Sciatic nerve (tissue), 2 donors: ENCODE measurements around the gene KCNJ16. TPM values are rescaled to one million over a fixed set of nuclear protein-coding genes. Genes with fewer than 3 reads are reported as not detected.
A peak's percentile ranks its signal among the peaks of the same experiment; 100 is the strongest.

Source experiments
- ATAC-seq: fragments of 200-7000 bp; cut with Tn5 transposase; one replicate; pipeline ENCODE4 v1.9.1; 2020; ENCODE audit warnings: mild to moderate bottlenecking, moderate library complexity
- DNase-seq: peaks from one replicate; pipeline ENCODE4 v3.0.0-alpha.2; 2020; ENCODE audit warnings: low spot score
- intact Hi-C: fragments of 100-400 bp; cut with DNase I; formaldehyde crosslinking; loops from one replicate; pipeline ENCODE4 v1.14.2; 2022
- total RNA-seq: library from RNA; stranded (reverse); fragmentation: NEBNext Ultra II Directional; extraction: Animal tissue kit (Norgen Biotek cat#: 25700); gene quantifications from one replicate; pipeline ENCODE4 v1.2.1, GENCODE V29; 2021
- donor health status: DM: no; HTN: no; CAD: no.
- donor health status: DM: no; HTN: no; CAD: no.

Gene KCNJ16
- total RNA-seq, 1 donor from 2014 or later = 10.3 TPM

- intact Hi-C loops = no loop called here
- ATAC-seq (no peak), DNase-seq (no peak)
These were observed 15.4 kb upstream of the KCNJ16 start for GRCh38 chr17:70059649-70060048.

GRCh38 chr17:70060415-70060814 is 14.6 kb upstream of the KCNJ16 start:
- intact Hi-C loops = no loop called here
- peak; percentile 17 for ATAC-seq
- no peak for DNase-seq

GRCh38 chr17:70067134-70067533 is 7.9 kb upstream of the KCNJ16 start:
- intact Hi-C loops = no loop called here

GRCh38 chr17:70070305-70071027 is 4.6 kb upstream of the KCNJ16 start:
- DNase-seq (no peak), ATAC-seq (peak; percentile 37)
- intact Hi-C loops = no loop called here

More at GRCh38 chr17:70067134-70067533, 7.9 kb upstream of the KCNJ16 start:
- ATAC-seq = no peak
- DNase-seq = no peak

DNA sequence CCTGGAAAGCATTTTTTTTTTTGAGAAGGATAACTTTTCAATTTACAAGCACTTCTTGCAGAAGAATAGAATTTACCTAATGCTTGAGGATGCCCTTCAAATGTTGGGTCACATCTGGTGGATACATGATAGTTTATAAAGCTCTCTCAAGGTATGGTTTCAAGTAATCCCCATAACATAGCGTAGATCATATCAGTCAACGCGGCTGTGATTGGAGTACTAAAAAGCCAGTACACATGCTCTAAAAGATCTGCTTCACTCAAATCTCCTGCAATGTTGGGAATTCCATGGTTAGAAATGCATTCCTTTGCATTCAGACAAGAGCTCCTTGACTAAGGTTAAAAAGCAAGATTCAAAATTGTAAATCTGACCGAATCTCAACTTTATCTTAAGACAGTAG is 3.9 kb upstream of the KCNJ16 start:
- ATAC-seq = no peak
- intact Hi-C loops = no loop called here
- DNase-seq = no peak

DNA sequence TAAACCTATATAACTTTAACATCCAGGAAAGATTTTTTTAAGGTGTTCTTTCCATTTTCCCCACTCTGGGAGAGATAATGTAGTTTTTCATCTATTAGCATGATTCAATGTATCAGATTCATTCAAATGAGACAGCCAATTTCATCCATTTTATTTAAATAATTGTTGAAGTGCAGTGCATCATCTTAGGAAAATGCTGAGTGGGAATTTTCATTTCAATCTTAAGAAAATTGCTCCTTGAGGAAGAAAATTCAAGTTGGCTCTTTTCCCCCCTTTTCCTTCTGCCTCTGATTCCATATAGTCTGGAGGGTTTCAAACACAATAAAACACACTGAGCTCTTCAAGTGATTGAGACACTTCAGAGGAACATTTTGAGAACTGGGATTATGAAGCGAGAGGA is 3.4 kb upstream of the KCNJ16 start:
- DNase-seq (no peak), ATAC-seq (no peak)
- intact Hi-C loops = no loop called here

GRCh38 chr17:70072546-70073309 is 2.3 kb upstream of the KCNJ16 start:
- intact Hi-C loops = no loop called here
- no peak for DNase-seq
- ATAC-seq = no peak

DNA sequence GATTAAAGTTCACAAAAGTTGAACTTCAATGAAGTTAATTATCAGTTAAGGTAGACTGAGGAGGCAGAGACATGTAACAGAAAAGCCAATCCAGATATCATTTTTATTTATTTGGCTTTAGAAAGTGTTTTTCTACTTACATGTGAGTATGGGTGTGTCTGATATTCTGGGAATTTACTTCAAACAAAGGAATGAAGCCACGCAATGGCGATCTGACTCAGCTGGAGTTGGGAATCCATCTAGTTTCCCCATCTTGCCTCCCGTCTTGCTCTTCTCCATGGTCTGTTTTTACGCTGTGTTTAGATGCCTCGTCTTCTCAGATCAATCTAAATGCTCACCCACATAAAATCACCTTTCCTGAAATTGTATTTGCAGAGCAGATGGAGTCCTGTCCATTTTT is 1.7 kb upstream of the KCNJ16 start:
- ATAC-seq (peak; percentile 46), DNase-seq (no peak)
- intact Hi-C loops = no loop called here

- intact Hi-C loops = no loop called here
- ATAC-seq = no peak
- DNase-seq = no peak
These were observed 1.2 kb upstream of the KCNJ16 start for GRCh38 chr17:70073799-70074198.

- no peak for ATAC-seq
- no peak for DNase-seq
- intact Hi-C loops = no loop called here
These were observed 692 bp upstream of the KCNJ16 start for GRCh38 chr17:70074236-70074830.

DNA sequence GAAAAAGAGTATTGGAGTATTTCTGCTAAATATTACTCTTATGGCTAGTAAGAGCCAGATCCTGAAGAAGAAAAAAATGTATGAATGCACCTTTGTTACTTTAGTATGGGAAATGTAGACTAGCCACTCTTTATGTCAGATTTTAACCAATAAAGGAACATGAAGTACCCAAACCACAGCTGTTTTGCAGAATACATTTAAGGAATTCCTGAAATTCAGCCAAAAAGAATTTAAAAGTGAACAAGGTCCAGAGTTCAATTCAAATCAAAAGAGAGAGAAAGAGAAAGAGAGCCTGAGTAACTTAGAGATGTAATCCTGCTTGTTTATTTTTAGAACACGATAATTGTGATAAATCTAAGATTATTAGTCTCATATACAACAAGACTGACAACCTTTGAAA is 1.2 kb downstream of the KCNJ16 start:
- ATAC-seq = no peak
- intact Hi-C loops = no loop called here
- DNase-seq = no peak

- no peak for ATAC-seq
- DNase-seq = no peak
- intact Hi-C loops = no loop called here
These were observed 1.8 kb downstream of the KCNJ16 start for GRCh38 chr17:70076831-70077230.

GRCh38 chr17:70078549-70078948 is 3.5 kb downstream of the KCNJ16 start:
- ATAC-seq (no peak), DNase-seq (no peak)
- intact Hi-C loops = no loop called here

- intact Hi-C loops = no loop called here
- ATAC-seq (no peak), DNase-seq (no peak)
These were observed 4.0 kb downstream of the KCNJ16 start for GRCh38 chr17:70078994-70079531.

DNA sequence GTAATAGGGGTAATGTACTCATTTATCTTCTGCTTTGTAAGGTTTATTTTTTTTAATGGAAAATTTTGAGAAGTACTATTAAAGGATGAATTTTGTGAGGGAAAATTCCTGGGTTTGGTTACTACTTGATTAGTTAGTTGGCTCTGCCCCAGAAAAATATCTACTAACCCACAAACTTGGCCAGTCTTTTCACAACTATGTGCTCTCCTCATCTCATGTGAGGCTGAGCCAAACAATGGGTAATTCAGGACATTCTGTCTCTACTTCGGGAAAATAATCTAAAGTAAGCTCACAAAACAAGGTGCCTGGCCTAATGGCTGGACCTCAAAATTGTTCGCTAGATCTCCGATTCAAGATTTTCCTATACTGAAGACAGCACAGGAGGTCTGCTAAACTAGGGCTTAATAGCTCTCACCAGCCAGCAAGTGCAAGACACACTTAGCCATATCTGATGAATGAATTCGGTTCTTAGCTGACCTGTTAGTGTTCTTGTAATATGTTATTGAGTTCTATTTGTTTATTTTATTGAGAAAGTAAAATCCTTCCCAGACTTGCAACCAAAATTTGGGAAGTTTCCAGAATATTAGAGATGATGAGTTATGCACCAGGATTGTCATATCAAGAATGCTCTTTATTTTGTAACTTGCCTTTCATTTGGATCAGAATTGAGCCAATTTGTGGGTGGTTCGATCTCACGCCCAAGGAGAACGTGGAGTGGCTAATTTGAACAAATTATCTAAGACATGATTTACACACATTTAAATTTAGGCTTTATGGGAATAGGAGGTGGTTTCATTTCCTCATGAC is 5.7 kb downstream of the KCNJ16 start:
- intact Hi-C loops = no loop called here
- ATAC-seq (peak; percentile 84), DNase-seq (no peak)

DNA sequence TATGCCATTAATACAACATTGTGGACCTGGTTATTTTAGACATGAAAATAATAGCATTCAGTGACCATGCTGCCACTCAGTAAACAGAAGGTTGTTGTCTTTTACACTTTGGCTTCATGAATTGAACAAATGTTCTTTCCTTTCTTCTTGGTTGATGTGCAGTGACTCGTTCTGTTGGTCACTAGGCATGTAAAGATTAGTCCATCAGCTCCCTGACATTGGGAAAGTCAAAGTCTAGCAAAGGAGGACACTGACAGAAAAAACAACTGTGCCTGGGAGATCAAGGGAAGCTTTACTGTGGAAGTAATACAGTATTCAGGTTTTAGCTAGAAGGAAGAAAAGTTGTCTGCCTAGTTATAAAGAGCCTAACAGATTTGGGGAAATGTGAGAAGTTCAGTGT is 6.9 kb downstream of the KCNJ16 start:
- intact Hi-C loops = no loop called here
- ATAC-seq (no peak), DNase-seq (no peak)

- ATAC-seq (no peak), DNase-seq (no peak)
- intact Hi-C loops = no loop called here
These were observed 9.5 kb downstream of the KCNJ16 start for GRCh38 chr17:70084476-70084875.

DNA sequence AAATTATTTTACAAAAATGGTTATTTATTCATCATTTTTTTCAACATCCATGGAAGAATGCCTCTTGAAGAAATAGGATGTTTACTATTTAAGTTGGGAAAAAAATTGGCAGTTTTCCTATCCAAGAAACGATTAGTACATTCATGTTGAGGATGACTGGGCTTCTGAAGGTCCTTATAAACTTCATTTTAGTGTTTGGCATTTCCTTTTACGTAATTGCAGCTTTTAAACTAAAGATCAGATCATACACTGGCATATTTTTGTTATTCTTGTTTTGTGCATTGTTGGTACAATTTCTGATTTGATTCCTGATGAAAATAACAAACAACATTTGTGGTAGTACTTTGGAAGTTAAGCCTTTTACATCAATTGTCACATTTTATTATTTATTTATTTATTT is 11.5 kb downstream of the KCNJ16 start:
- ATAC-seq = no peak
- intact Hi-C loops = no loop called here
- DNase-seq = no peak

DNA sequence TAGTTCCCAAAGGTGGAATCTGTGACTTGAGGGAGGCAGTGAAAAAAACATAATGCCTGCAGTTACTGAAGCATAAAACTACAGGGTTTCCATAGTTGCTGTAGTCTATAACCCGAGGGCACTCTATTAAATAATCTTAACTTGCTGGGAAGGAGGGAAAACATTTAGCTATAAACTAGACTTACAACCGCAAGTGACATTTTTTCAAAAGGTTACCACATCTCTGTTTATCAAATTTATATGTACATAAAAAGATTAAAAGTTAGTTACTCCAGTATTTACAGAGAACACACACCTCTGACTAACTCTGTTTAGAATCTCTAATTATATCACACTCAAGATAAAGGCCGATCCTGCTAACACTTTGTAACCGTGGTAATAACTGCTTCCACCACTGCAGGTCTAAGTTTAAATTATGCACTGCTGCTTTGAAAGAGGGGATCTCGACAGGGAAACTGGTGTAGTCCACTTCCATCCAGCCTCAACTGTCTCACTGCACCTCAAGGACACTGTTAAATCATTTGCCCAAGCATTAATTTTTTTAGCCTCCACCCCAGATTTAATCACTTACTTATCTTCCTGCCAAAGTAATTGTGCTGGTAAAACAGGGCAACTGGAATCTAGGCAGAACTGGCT is 14.6 kb downstream of the KCNJ16 start:
- intact Hi-C loops = no loop called here
- ATAC-seq = no peak
- DNase-seq = no peak
